ENCODE results near the gene TIGD6. TPM values are rescaled to one million over a fixed set of nuclear protein-coding genes. Genes with fewer than 3 reads are reported as not detected.

The TIGD6 gene
- total RNA-seq, 2 donors from 2014 or later: 1.6 to 2.3 TPM

DNA sequence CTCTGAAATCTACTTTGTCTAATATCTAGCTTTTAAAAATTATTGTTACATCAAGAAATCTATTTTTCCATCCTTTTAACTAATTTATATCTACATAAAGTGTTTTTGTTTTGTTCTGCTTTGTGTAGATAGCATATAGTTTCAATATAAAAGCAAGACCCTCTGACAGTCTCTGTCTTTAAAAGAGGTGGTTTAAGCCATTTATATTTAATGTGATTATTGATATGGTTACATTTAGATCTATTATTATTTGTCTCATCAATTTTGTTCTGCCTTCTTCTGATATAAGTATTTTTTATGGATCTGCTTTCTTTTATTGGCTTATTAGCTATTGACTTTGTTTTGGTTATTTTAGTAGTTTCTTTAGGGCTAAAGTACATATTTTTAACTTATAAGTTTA, 16.1 kb upstream of the TIGD6 start:
- Histone ChIP-seq H3K27ac (no peak overlapping the region), H3K4me3 (no peak overlapping the region), H3K27me3 (no peaks in the 10 kb centered on the region), H3K4me1 (peaks cover 0 to 8% of the 10 kb centered on the region in 2 donors), H3K36me3 (peaks cover 82% of the 10 kb centered on the region), H3K9me3 (no peaks in the 10 kb centered on the region)
- DNase-seq (ENCODE audit: low spot score): no peak
- no peak for TF ChIP-seq CTCF (IDR thresholded peaks at IDR 0.05)

DNA sequence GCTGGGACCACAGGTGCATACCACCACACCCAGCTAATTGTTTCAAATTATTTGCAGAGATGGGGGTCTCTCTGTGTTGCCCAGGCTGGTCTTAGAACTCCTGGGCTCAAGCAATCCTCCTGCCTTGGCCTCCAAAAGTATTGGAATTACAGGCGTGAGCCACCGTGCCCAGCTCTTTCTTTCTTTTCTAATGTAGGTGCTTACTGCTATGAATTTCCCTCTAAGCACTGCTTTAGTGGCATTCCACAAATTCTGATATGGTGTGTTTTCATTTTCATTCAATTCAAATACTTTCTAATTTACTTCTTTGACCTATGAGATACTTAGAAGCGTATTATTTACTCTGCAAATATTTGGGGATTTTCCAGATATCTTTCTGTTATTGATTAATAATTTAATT, 15.0 kb upstream of the TIGD6 start:
- peaks cover 86% of the 10 kb centered on the region for H3K36me3 ChIP-seq
- no peaks in the 10 kb centered on the region for H3K27me3 ChIP-seq
- TF ChIP-seq CTCF (IDR thresholded peaks at IDR 0.05): no peak
- no peak overlapping the region for H3K27ac ChIP-seq
- H3K4me1 ChIP-seq: no peaks in the 10 kb centered on the region
- no peaks in the 10 kb centered on the region for H3K9me3 ChIP-seq
- no peak for DNase-seq (ENCODE audit: low spot score)
- no peak overlapping the region for H3K4me3 ChIP-seq

GRCh38 chr5:150014456-150014855, 14.0 kb upstream of the TIGD6 start:
- no peak for DNase-seq (ENCODE audit: low spot score)
- no peak overlapping the region for H3K27ac ChIP-seq

GRCh38 chr5:150013931-150014330, 13.5 kb upstream of the TIGD6 start:
- TF ChIP-seq CTCF (IDR thresholded peaks at IDR 0.05): no peak
- Histone ChIP-seq H3K9me3 (no peaks in the 10 kb centered on the region), H3K27me3 (no peaks in the 10 kb centered on the region), H3K4me1 (no peaks in the 10 kb centered on the region), H3K4me3 (no peak overlapping the region), H3K27ac (no peak overlapping the region), H3K36me3 (peaks cover 79% of the 10 kb centered on the region)
- DNase-seq (ENCODE audit: low spot score): no peak

More at GRCh38 chr5:150014456-150014855, 14.0 kb upstream of the TIGD6 start:
- no peak for TF ChIP-seq CTCF (IDR thresholded peaks at IDR 0.05)
- Histone ChIP-seq H3K4me3 (no peak overlapping the region), H3K4me1 (no peaks in the 10 kb centered on the region), H3K36me3 (peaks cover 85% of the 10 kb centered on the region), H3K27me3 (no peaks in the 10 kb centered on the region), H3K9me3 (no peaks in the 10 kb centered on the region)

DNA sequence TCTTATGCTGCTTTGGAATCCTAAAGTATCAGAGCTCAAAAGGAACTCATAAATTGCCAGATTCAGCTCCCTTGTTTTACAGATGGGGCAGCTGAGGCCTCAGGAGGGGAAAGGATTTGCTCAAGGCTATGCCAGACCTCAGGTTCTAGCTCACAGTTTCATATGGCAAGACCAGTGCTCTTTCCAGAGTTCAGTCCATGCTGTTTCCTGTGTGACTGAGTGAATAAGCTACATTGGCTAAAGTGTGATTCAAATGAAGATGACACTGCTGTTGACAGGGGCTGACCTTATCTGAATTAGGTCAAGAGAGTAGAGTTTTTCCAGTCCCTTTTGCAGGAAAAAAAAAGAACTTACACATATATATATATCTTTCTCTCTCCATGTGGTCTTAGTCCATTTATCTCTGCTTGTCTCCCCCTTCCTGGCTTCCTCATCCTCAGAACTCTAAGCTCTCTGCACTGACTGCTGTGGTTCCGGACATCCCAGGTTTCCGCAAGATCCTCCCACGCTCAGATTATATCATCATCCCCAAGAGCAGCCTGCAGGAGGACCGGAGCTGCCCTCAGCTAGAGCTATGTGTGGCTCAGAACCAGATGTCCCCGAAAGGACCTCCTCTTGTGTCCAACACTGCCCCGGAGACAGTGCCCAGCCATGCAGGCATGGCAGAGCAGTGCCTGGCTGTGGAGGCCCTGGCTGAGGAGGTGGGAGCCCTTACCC, 9.4 kb upstream of the TIGD6 start:
- H3K4me1 ChIP-seq: no peaks in the 10 kb centered on the region
- H3K27me3 ChIP-seq: no peaks in the 10 kb centered on the region
- H3K27ac ChIP-seq: no peak overlapping the region
- peaks cover 75% of the 10 kb centered on the region for H3K36me3 ChIP-seq
- no peak overlapping the region for H3K4me3 ChIP-seq
- DNase-seq (ENCODE audit: low spot score): no peak
- no peaks in the 10 kb centered on the region for H3K9me3 ChIP-seq
- TF ChIP-seq CTCF (IDR thresholded peaks at IDR 0.05): no peak

GRCh38 chr5:150007050-150007449, 6.6 kb upstream of the TIGD6 start:
- Histone ChIP-seq H3K9me3 (no peaks in the 10 kb centered on the region), H3K36me3 (peaks cover 53% of the 10 kb centered on the region), H3K4me1 (peaks cover 0 to 20% of the 10 kb centered on the region in 2 donors), H3K27me3 (no peaks in the 10 kb centered on the region), H3K27ac (no peak overlapping the region), H3K4me3 (no peak overlapping the region)
- no peak for DNase-seq (ENCODE audit: low spot score)
- TF ChIP-seq CTCF (IDR thresholded peaks at IDR 0.05): no peak
